T-helper 2 cell treated with Interferon-gamma antibody and Interleukin-4, amounts not matched to agents 100 ng/mL and 5 ng/mL, for 36 hours (primary cell): Measurements from ENCODE around the gene MIA2. TPM values are rescaled to one million over a fixed set of nuclear protein-coding genes. Genes with fewer than 3 reads are reported as not detected.
"Not testable (repeated sequence)": the region's sequence is repeated elsewhere in the genome, so short reads cannot be mapped to it uniquely, and the experiment has no call there.

Source experiments
- intact Hi-C: fragments of 100-400 bp; cut with micrococcal nuclease; formaldehyde crosslinking; loops from one replicate; pipeline ENCODE4 v1.15.1; 2023
- total RNA-seq: library from RNA; stranded (reverse); gene quantifications from 2 replicates; pipeline ENCODE4 v1.2.3, GENCODE V29; 2022

Gene MIA2
- total RNA-seq, 1 donor from 2014 or later = 26.0 TPM

DNA sequence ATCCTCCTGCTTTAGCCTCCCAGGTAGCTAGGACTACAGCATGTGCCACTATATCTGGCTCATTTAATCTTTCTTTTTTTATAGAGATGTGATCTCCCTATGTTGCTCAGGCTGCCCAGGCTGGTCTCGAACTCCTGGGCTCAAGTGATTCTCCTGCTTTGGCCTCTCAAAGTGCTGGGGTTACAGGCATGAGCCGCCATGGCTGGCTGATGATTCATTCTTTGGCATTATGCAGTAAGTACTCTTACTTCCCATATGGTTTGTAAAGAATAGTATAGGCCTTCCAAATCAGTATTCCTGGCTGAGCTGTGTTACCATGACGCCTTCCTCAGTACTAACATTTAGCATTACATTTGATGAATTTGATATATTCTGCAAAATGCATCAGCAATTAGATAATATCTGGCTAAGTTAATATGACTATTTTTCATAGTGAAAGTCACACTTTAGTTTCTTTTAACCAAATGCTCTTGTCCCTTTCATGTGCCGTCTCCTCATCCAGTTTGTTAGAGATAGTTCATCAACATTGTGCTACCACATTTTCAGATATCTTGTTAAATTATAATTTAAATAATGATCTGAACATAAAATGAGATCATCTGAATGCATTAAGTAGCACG, 3.2 kb upstream of the MIA2 start:
- intact Hi-C loops = loop anchor here (2.0 kb wide), 1 partner anchor 112 kb away; no protein-coding TSS in a partner anchor

DNA sequence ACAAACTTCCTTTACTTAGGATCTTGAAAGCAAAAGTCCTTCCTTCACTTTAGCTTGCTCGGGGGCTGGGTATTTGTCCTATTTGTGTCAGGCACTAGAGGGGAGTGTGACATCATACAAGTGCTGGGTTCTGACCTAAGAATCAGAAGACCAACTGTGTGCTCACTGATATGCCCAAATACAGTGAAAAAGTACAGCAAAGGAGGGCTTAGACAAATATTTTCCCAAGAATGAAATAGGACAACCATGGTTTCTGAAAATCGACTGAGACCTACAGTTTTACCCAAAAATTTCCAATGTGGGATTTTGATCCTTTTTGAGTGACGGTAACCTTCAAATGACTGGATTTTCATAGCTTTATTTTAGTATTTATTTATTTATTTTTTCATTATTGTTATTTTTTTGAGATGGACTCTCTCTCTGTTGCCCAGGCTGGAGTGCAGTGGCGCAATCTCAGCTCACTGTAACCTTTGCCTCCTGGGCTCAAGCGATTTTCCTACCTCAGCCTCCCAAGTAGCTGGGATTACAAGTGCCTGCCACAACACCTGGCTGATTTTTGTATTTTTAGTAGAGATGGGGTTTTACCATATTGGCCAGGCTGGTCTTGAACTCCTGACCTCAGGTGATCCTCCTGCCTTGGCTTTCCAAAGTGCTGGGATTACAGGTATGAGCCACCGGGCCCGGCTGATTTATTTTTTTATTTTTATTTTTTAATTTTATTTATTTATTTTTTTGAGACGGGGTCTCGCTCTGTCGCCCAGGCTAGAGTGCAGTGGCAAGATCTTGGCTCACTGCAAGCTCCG, 1.8 kb upstream of the MIA2 start:
- intact Hi-C loops = loop anchor here (2.0 kb wide), 1 partner anchor 111 kb away; no protein-coding TSS in a partner anchor

DNA sequence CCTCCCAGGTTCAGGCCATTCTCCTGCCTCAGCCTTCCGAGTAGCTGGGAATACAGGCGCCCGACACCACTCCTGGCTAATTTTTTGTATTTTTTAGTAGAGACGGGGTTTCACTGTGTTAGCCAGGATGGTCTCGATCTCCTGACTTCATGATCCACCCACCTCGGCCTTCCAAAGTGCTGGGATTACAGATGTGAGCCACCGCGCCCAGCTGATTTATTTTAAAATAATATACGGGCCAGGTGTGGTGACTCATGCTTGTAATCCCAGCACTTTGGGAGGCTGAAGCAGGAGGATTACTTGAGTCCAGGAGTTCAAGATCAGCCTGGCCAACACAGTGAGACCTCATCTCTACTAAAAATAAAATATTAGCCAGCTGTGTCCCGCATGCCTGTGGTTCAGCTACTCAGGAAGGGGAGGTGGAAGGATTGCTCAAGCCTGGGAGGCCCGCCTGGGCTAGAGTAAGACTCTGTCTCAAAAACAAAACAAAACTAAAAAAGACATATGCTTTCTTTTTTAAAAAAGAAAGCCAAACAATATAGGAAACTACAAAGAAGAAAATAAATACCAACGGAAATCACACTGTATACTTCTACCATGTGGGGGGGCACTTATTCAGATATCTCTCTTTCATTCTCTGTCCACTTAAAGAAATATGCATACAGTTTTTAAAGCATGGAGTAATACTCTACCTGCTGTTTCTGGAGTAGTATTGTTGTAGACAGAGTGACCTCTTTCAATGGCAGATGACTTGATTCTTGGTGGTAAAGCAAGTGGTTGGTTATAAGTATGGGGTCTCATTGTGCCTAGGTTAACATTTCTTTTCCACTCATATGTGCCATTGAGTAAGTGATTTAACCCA, 930 bp upstream of the MIA2 start:
- intact Hi-C loops = loop anchor here (1.0 kb wide), 1 partner anchor 136 kb away; no protein-coding TSS in a partner anchor

DNA sequence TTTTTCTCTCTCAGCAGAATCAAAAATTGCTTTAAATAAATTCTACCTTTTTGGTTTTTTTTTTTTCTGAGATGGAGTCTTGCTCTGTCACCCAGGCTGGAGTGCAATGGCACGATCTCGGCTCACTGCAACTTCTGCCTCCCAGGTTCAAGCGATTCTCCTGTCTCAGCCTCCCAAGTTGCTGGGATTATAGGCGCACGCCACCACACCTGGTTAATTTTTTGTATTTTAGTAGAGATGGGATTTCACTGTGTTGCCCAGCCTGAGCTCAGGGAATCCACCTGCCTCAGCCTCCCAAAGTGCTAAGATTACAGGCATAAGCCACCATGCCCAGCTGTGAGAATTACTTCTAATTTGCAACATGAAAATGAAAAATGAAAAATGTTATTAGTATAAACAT, 1.3 kb downstream of the MIA2 start:
- intact Hi-C loops = not testable (repeated sequence)

DNA sequence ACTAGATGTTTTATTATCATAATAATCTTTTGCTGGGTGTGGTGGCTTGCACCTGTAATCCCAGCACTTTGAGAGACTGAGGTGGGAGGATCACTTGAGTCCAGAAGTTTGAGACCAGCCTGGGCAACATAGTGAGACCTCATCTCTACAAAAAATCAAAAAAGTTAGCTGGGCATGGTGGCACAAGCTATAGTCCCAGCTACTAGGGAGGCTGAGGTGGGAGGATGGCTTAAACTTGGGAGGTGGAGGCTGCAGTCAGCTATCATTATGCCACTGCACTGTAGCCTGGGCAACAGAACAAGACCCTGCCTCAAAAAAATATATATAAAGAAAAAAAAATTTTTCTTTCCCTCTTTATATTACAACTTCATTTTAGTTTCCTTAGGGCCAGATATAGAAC, 1.8 kb downstream of the MIA2 start:
- intact Hi-C loops = not testable (repeated sequence)

DNA sequence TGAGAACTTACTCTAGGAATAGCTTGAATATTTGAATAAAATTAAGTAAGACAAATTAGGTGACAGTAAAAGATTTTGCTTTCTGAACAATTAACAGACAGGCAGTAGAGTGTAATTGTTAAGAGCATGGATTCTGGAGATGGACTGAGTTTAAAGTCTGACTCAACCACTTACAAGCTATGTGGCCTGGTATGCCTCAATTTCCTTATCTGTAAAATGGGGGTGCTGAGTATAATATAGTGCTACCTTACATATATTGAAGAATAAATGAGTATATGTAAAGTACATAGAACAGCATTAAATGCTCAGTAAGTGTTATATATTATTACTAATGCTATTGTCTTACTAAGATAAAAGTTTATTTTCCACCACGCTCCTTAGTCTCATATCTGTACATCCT, 7.1 kb downstream of the MIA2 start:
- intact Hi-C loops = no loop called here

DNA sequence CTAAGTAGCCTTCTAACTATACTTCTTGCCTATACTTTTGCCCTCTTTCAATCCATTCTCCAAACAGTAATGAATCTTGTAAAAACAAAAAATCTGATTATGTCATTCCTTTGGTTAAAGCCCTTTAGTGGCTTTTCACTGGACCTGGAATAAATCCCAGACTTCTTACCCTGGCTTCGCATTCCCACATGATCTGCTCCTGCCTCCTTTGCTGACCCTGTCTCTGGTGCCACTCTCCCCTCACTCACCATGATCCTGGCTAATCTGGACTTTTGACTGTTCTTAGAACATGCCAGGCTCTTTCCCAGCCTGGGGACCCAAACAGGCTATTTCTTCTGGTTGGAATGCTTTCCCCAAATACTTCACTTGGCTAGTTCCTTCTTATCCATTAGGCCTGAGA, 7.9 kb downstream of the MIA2 start:
- intact Hi-C loops = no loop called here

DNA sequence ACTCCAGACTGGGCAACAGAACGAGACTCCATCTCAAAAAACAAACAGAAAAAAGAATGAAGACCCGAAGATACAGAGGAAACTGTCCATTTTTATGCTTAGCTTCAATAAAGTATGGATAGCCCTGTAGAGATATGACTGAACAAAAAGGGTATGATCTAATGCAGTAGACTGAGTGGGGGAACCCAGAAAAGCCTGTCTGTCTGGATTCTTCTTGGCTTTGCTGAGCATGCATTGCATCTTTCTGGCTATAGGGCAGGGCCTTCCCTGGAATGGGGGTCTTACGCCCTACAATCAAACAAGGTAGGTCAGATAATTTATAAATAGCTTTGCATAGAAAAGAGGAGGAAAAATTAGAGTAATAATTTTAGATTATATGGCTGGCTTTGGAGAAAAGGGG, 10.1 kb downstream of the MIA2 start:
- intact Hi-C loops = no loop called here

DNA sequence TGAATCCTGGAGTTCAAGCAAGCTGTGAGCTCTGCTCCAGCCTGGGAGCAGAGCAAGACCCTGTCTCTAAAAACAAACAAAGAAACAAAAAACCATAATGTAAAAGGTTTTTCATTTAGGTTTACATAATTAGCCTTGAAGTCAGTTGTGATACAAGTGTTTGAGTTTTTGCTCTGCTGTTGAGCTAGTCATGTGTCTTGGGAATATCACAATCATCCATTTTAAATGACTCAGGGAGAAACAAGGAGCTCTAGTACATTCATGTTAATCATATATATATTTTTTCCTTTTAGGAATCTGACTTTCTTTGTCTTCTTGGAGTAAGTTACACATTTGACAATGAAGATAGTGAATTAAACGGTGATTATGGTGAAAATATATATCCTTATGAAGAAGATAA, 12.9 kb downstream of the MIA2 start:
- intact Hi-C loops = no loop called here

DNA sequence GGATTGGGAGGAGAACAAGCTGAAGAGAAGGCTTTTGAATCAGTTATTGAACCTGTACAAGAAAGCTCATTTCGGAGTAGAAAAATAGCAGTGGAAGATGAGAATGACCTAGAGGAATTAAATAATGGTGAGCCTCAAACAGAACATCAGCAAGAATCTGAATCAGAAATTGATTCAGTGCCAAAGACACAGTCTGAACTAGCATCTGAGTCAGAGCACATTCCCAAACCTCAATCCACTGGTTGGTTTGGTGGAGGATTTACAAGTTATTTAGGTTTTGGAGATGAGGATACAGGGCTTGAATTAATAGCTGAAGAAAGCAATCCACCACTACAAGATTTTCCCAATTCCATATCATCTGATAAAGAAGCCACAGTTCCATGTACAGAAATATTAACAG, 13.5 kb downstream of the MIA2 start:
- intact Hi-C loops = no loop called here

DNA sequence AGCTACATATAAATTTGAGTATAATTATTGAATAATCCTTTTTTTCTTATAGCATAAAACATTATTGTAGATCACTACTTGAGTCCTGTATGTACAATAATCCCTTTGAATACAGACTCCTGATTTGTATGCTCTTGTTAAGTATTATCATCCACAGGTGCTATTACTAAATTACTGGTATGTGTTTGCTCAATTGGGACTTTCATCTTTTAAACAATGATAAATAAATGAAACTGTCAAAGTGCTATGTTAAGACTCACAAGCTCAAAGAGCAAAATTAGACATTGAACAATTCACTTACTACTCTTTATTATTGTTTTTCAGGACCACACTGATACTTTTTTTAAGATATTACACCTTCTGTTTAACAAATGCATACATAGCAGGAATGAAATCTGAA, 17.8 kb downstream of the MIA2 start:
- intact Hi-C loops = no loop called here

DNA sequence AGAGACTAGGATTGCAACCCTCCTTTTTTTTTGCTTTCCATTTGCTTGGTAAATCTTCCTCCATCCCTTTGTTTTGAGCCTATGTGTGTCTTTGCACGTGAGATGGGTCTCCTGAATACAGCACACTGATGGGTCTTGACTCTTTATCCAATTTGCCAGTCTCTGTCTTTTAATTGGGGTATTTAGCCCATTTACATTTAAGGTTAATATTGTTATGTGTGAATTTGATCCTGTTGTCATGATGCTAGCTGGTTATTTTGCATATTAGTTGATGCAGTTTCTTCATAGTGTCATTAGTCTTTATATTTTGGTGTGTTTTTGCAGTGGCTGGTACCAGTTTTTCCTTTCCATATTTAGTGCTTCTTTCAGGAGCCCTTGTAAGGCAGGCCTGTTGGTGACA, 23.7 kb downstream of the MIA2 start:
- intact Hi-C loops = not testable (repeated sequence)

DNA sequence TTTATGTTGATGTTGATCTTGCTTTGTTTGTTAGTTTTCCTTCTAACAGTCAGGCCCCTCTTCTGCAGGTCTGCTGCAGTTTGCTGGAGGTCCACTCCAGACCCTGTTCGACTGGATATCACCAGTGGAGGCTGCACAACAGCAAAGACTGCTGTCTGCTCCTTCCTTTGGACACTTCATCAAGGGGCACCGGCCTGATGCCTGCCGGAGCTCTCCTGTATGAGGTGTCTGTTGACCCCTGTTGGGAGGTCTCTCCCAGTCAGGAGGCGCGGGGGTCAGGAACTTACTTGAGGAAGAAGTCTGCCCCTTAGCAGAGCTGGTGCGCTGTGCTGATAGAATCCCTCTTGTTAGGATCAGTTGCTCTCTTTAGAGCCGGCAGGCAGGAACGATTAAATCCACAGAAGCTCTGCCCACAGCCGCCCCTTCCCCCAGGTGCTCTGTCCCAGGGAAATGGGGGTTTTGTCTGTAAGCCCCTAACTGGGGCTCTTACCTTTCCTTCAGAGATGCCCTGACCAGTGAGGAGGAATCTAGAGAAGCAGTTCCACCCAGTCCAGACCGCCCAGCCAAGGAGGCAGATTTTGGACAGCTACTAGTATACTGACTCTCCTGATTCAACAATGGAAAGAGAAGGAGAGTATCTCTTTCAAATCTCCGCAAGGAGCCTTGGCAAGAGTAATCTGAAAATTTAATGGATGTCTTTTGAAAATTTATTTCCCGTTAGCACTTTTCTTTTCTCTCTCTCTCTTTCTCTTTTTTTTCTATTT, 25.2 kb downstream of the MIA2 start:
- intact Hi-C loops = no loop called here

DNA sequence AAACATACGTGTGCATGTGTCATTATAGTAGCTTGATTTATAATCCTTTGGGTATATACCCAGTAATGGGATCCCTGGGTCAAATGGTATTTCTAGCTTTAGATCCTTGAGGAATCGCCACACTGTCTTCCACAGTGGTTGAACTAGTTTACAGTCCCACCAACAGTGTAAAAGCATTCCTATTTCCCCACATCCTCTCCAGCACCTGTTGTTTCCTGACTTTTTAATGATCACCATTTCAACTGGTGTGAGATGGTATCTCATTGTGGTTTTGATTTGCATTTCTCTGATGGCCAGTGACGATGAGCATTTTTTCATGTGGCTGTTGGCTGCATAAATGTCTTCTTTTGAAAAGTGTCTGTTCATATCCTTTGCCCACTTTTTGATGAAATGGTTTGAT, 26.4 kb downstream of the MIA2 start:
- intact Hi-C loops = not testable (repeated sequence)

DNA sequence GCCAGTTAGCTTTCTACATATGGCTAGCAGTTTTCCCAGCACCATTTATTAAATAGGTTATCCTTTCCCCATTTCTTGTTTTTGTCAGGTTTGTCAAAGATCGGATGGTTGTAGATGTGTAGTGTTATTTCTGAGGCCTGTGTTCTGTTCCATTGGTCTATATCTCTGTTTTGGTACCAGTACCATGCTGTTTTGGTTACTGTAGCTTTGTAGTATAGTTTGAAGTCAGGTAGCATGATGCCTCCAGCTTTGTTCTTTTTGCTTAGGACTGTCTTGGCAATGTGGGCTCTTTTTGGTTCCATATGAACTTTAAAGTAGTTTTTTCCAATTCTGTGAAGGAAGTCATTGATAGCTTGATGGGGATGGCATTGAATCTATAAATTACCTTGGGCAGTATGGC, 28.5 kb downstream of the MIA2 start:
- intact Hi-C loops = not testable (repeated sequence)

DNA sequence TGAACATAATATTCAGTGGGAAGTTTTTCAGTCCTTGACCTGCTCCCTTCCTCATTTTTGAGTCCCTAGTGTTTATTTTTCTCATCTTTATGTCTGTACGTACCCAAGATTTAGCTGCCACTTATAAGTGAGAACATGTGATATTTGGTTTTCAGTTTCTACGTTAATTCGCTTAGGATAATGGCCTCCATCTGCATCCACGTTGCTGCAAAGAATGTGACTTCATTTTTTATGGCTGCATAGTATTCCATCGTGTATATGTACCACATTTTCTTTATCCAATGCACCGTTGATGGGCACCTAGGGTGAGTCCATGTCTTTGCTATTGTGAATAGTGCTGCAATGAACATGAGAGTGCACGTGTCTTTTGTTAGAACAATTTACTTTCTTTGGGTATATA, 30.3 kb downstream of the MIA2 start:
- intact Hi-C loops = no loop called here

DNA sequence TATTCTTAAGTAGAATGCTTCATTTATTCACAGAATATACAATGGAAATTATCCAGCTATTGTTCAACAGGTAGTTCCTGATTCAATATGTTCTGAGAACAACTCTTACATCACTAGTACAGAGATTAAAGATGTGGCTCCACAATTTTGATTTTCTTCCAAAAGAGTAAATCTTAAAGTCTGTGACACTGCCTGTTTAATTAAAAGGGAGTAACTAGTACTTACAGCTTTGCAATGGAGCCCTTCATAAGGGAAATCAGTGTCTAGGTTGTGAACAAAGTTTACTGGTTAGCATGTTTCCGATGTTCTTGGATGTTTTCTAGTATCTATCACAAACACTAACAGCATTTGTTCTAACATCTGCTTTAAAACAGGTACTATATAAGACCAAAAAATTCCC, 30.8 kb downstream of the MIA2 start:
- intact Hi-C loops = no loop called here

DNA sequence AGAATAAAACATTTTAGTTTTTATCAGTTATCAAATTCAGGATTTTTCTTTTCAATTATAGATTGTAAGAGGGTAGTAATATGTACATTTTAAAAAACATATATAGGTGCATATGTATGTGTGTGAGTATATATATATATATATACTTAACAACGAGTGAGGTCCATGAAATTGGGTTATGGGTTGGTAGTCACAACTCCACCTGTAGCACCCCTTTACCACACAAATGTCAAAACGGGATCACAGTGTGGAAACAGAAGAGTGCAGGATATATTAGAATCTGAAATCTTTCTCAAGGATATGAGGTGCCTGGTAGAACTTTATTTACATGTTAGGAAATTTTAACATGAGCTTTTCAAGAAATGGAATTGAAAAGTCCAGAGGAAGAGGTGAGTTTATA, 31.3 kb downstream of the MIA2 start:
- intact Hi-C loops = no loop called here

DNA sequence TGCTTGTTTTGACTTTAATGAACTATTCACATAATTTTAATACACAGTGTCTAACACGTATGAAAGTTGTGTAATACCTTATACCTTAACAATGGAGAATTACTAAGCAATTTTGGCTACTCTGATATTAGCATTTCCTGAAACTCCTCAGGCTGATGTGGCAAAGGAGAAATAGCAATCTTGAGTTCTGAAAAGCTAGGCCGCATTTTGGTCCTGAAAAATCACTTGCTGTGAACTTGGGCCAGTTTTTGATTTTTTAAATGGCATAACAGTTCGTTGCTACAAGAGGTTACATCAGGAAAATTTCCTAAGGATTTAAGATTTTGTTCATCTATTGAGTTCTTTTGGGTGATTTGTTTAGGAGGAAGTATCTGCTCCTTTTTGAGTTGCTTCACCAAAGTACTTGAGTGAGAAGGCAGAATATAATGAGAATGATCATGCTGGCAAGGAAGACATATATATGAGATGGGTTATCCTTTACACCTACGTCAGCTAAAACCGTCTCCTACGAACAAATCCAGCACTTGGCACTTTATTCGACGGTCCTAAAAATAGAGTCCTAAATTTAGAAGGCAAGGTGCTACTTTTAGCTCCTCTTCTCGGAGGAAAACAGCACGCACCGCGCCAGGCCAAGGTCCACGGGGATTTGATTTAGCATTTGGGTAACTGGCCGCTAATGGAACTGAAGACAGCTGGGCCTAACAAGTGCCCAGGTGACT, 32.2 kb downstream of the MIA2 start:
- intact Hi-C loops = loop anchor here (2.0 kb wide), 2 partner anchors 77 to 163 kb away; partner anchors contain the start of gene SEC23A

DNA sequence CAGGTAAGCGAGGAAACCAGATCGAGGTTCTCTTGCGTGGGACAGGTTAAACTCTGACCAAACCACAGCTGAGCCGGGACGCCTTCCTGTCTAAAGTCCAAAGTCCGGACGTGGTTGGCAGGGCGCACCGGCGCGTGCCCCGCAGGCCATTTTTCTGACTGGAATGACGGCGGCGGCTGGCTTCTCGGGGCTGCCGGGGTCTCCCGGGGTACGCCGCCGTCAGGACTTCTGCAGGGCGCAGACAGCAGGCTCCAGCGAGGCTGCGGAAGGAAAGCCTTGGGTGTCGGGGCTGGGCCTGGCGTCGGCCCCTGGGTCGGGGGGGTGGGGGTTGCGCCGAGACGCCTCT, 32.8 kb downstream of the MIA2 start:
- intact Hi-C loops = loop anchor here (2.0 kb wide), 2 partner anchors 76 to 164 kb away; partner anchors contain the start of gene SEC23A
